Nephron (organoid): ENCODE data around the gene FGFRL1.

Experiments
- H3K27ac Mint-ChIP-seq, 3 experiments: 2 replicates each; pipeline ENCODE4 v1.8.0; 2020; ENCODE audit warnings: mixed read lengths in 3 of 3, mild to moderate bottlenecking in 2 of 3, moderate library complexity in 1 of 3
- H3K27me3 Mint-ChIP-seq: 2 replicates; pipeline ENCODE4 v1.8.0; 2021; ENCODE audit warnings: low read depth, mild to moderate bottlenecking, moderate library complexity, mixed read lengths
- H3K36me3 Mint-ChIP-seq: 2 replicates; pipeline ENCODE4 v1.8.0; 2020; ENCODE audit warnings: low read depth, mixed read lengths
- H3K4me1 Mint-ChIP-seq: 2 replicates; pipeline ENCODE4 v1.8.0; 2020; ENCODE audit warnings: mixed read lengths
- H3K4me3 Mint-ChIP-seq, 3 experiments: 2 replicates each; pipeline ENCODE4 v1.8.0; 2020; ENCODE audit warnings: mild to moderate bottlenecking in 3 of 3, mixed read lengths in 3 of 3, moderate library complexity in 2 of 3
- H3K9me3 Mint-ChIP-seq: 2 replicates; pipeline ENCODE4 v1.8.0; 2020; ENCODE audit warnings: mixed read lengths
- TF ChIP-seq, protein P1 (sequence below), 3 experiments: fragments of 200-600 bp; sonication (generic); IDR thresholded peaks; one replicate each; pipeline ENCODE4 v1.5.0; 2021; ENCODE audit warnings: antibody characterized with exemption in 3 of 3; ENCODE audit not compliant: unreplicated experiment in 3 of 3

The FGFRL1 gene

GRCh38 chr4:1056671-1057402, 45.4 kb downstream of the FGFRL1 start:
- H3K27ac Mint-ChIP-seq = no peak overlapping the region
- no peak overlapping the region for H3K4me3 Mint-ChIP-seq
- H3K27me3 Mint-ChIP-seq = peaks cover 61% of the 10 kb centered on the region
- TF ChIP-seq, protein P1, sequence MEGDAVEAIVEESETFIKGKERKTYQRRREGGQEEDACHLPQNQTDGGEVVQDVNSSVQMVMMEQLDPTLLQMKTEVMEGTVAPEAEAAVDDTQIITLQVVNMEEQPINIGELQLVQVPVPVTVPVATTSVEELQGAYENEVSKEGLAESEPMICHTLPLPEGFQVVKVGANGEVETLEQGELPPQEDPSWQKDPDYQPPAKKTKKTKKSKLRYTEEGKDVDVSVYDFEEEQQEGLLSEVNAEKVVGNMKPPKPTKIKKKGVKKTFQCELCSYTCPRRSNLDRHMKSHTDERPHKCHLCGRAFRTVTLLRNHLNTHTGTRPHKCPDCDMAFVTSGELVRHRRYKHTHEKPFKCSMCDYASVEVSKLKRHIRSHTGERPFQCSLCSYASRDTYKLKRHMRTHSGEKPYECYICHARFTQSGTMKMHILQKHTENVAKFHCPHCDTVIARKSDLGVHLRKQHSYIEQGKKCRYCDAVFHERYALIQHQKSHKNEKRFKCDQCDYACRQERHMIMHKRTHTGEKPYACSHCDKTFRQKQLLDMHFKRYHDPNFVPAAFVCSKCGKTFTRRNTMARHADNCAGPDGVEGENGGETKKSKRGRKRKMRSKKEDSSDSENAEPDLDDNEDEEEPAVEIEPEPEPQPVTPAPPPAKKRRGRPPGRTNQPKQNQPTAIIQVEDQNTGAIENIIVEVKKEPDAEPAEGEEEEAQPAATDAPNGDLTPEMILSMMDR (IDR thresholded peaks at IDR 0.05; ENCODE audit: unreplicated experiment in 3 of 3) = no peak
- H3K9me3 Mint-ChIP-seq = peaks cover 1% of the 10 kb centered on the region
- no peaks in the 10 kb centered on the region for H3K36me3 Mint-ChIP-seq
- H3K4me1 Mint-ChIP-seq = peaks cover 27% of the 10 kb centered on the region

DNA sequence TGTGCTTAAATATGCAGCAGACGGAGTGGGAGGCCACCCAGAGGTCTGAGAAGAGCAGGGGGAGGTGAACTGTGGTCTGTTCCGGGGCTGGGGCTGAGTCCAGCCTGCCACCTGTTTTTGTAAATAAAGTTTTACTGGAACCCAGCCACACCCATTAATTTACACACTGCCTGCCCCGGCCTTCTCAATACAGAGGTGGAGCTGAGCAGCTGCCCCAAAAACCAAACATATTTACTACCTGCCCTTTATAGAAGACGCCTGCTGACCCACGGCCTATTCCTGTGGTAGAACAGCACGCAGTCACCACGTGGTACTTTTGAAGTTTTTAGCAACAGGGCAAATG, 45.9 kb downstream of the FGFRL1 start:
- TF ChIP-seq, protein P1 (IDR thresholded peaks at IDR 0.05; ENCODE audit: unreplicated experiment in 3 of 3) = no peak
- H3K4me3 Mint-ChIP-seq = no peak overlapping the region
- no peaks in the 10 kb centered on the region for H3K36me3 Mint-ChIP-seq

DNA sequence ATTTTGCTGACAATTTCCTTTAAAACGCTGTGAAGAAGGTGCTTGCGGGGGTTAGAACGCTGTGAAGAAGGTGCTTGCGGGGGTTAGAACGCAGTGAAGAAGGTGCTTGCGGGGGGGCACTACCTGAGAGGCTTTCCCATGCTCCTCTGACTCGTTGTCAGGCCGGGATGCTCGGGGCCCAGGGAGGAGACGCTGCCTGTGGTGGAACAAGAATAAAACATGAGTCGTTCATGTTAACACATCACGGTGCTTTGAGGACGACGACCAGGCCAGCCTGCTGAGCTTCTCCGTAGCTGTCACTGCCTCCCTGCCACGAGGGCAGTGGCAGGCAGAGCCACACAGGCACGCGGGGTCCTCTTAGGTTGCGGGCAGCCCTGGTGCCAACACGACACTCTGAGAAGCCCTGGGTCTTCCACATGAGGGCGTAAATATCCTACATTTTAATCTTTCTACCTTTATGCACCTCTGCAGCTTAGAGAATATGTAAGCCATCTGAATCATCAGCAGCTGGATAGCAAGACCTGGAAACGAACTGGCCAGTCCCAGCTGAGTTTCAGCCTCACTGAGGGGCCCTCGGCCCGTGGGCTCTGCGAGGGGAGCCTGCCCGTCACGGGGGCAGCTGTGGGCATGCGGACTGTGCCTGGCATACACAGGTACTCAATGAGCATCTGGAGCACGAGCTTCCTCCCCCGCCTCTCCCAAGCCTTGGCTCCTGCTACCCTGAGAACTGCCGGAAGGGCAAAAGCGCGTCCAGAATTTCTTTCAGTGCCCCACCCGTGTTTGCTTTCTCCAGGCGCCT, 47.0 kb downstream of the FGFRL1 start:
- Mint-ChIP-seq H3K4me1 (peaks cover 20% of the 10 kb centered on the region), H3K4me3 (no peak overlapping the region), H3K36me3 (no peaks in the 10 kb centered on the region), H3K27me3 (peaks cover 60% of the 10 kb centered on the region), H3K27ac (peak overlapping the region in 1 of 3 experiments; percentile 38), H3K9me3 (no peaks in the 10 kb centered on the region)
- TF ChIP-seq, protein P1 (IDR thresholded peaks at IDR 0.05; ENCODE audit: unreplicated experiment in 3 of 3) = no peak

More for the DNA sequence above, 45.9 kb downstream of the FGFRL1 start:
- peaks cover 62% of the 10 kb centered on the region for H3K27me3 Mint-ChIP-seq
- no peak overlapping the region for H3K27ac Mint-ChIP-seq
- peaks cover 31% of the 10 kb centered on the region for H3K4me1 Mint-ChIP-seq
- no peaks in the 10 kb centered on the region for H3K9me3 Mint-ChIP-seq

DNA sequence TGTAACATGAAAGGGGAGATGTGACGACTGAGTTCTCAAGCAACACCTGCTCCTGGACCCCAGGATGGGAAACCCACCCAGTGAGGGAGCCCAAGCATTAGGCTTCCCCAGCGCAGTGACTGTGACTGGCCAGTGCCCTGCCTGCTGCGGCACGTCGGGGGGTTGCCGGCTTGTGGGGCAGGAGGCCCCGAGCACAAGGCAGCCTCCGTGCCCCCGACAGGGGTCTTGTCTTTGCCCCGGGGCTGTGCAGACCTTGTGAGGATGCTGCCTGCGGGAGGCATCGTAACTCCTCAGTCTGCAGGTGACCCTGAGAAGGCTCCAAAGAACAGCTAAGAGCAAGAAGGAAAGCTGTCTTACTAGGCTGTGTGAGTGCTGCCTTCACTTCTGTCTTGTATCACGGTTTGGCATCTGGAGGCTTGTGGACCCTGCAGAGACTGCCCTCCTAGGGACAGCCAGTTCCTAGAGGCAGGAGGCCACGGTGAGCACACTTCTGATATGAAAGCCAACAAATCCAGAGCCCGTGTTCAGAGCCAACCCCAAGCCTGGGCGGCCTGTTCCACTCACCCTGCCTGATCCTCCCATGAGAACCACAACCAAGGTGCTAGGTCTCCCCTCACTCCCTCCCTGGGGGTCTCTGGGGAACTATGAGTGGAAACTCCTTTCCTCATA, 47.7 kb downstream of the FGFRL1 start:
- TF ChIP-seq, protein P1 (IDR thresholded peaks at IDR 0.05; ENCODE audit: unreplicated experiment in 3 of 3) = no peak
- Mint-ChIP-seq H3K9me3 (no peaks in the 10 kb centered on the region), H3K4me1 (peaks cover 19% of the 10 kb centered on the region), H3K36me3 (no peaks in the 10 kb centered on the region), H3K4me3 (no peak overlapping the region), H3K27me3 (peaks cover 54% of the 10 kb centered on the region), H3K27ac (no peak overlapping the region)

DNA sequence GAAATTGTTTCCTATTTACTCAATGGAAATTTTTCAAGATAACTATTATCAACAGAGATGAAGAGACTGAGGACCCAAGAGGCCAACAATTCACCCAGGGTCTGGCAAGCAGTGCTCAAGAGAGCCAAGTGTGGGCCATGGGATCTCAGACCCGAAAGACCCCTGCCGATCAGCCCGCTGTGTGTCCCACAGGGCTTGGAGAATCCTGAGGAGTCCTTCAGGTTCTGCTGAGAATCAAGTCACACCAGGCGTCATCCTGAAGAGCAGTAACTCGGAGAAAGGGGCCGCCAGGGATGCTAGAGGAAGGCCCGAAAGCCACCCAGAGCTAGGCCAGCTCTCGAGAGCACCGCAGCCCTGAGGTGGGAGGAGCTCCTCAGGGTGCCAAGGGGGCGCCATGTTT, 48.7 kb downstream of the FGFRL1 start:
- H3K27ac Mint-ChIP-seq = no peak overlapping the region
- TF ChIP-seq, protein P1 (IDR thresholded peaks at IDR 0.05; ENCODE audit: unreplicated experiment in 3 of 3) = no peak
- no peaks in the 10 kb centered on the region for H3K36me3 Mint-ChIP-seq
- H3K4me1 Mint-ChIP-seq = peaks cover 19% of the 10 kb centered on the region
- H3K4me3 Mint-ChIP-seq = no peak overlapping the region
- peaks cover 54% of the 10 kb centered on the region for H3K27me3 Mint-ChIP-seq
- no peaks in the 10 kb centered on the region for H3K9me3 Mint-ChIP-seq
